Activated naive CD4-positive, alpha-beta T cell treated with anti-CD3 and anti-CD28 coated beads, Interleukin-2, amount 50 U/mL, for 24 hours (primary cell): ENCODE data around the gene SCN2B.
A peak's percentile ranks its signal among the peaks of the same experiment; 100 is the strongest.

ENCODE experiments used
- H3K27ac Mint-ChIP-seq: one replicate; pipeline ENCODE4 v1.8.0; 2021; ENCODE audit warnings: mild to moderate bottlenecking, mixed read lengths
- H3K27me3 Mint-ChIP-seq: one replicate; pipeline ENCODE4 v1.8.0; 2021; ENCODE audit warnings: mixed read lengths
- H3K36me3 Mint-ChIP-seq: one replicate; pipeline ENCODE4 v1.8.0; 2021; ENCODE audit warnings: mixed read lengths
- H3K4me1 Mint-ChIP-seq: one replicate; pipeline ENCODE4 v1.8.0; 2021; ENCODE audit warnings: mixed read lengths
- H3K4me3 Mint-ChIP-seq: one replicate; pipeline ENCODE4 v1.8.0; 2021; ENCODE audit warnings: mild to moderate bottlenecking, mixed read lengths
- H3K9me3 Mint-ChIP-seq: one replicate; pipeline ENCODE4 v1.8.0; 2021; ENCODE audit warnings: mixed read lengths

SCN2B gene

DNA sequence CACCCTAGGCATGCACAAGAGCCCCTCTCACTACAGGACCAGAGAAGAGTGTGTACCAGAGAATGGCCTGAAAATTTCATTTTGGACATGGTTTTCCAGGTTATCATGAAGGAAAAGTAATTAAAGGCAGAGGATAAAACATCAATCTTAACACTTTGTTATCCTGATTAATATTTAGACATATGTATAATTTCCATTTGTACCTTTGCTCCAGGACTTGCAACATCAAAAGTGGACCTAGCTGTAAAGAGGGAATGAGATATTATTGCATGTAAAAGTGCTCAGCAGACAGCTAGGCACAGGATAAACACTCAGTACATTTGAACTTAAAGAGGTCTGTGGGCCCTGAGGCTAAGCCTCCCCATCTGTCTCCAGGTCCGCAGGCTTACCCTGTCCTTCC, 21.8 kb downstream of the SCN2B start:
- H3K9me3 Mint-ChIP-seq = no peaks in the 10 kb centered on the region
- no peak overlapping the region for H3K4me3 Mint-ChIP-seq
- peaks cover 11% of the 10 kb centered on the region for H3K4me1 Mint-ChIP-seq
- no peak overlapping the region for H3K27ac Mint-ChIP-seq
- no peaks in the 10 kb centered on the region for H3K36me3 Mint-ChIP-seq
- H3K27me3 Mint-ChIP-seq = peaks cover 37% of the 10 kb centered on the region

- peaks cover 11% of the 10 kb centered on the region for H3K4me1 Mint-ChIP-seq
- H3K4me3 Mint-ChIP-seq = peak overlapping the region; percentile 68
- H3K27ac Mint-ChIP-seq = no peak overlapping the region
- no peaks in the 10 kb centered on the region for H3K9me3 Mint-ChIP-seq
- H3K27me3 Mint-ChIP-seq = peaks cover 37% of the 10 kb centered on the region
- no peaks in the 10 kb centered on the region for H3K36me3 Mint-ChIP-seq
Observed at GRCh38 chr11:118153976-118154375, 22.5 kb downstream of the SCN2B start.

DNA sequence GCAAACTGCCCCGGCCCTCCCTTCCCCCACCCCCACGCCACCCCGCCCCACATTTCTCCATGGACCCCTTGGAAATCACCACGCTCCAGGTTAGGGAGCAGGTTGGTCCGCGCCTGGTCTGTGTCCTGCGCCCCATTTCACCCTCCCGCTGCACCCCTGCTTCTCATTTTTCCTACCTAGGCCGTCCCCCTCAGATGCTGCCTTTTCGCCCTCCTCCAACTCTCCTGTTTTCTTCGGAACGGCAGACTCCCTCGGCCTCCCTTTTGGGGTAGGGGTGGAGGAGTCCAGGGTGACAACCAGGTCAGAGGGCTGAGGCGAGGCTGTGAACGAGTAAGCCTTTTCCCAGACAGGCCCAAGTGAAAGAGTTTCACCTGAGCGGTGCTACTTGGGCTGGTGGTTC, 22.9 kb downstream of the SCN2B start:
- peaks cover 11% of the 10 kb centered on the region for H3K4me1 Mint-ChIP-seq
- no peaks in the 10 kb centered on the region for H3K36me3 Mint-ChIP-seq
- H3K9me3 Mint-ChIP-seq = no peaks in the 10 kb centered on the region
- H3K27ac Mint-ChIP-seq = no peak overlapping the region
- peak overlapping the region; percentile 68 for H3K4me3 Mint-ChIP-seq
- peaks cover 35% of the 10 kb centered on the region for H3K27me3 Mint-ChIP-seq

GRCh38 chr11:118152552-118153471, 23.6 kb downstream of the SCN2B start, which contains the start of gene SCN4B:
Gene SCN4B, minus strand, starts transcription at chr11:118152823. Its CDS starts 150 bp downstream, at chr11:118152673.
- peak within 1 kb of the TSS; percentile 68 for H3K4me3 Mint-ChIP-seq
- no peaks in the 10 kb centered on the region for H3K9me3 Mint-ChIP-seq
- peaks cover 34% of the 10 kb centered on the region for H3K27me3 Mint-ChIP-seq
- H3K4me1 Mint-ChIP-seq = peaks cover 11% of the 10 kb centered on the region
- H3K36me3 Mint-ChIP-seq = no peaks in the 10 kb centered on the region
- no peak within 1 kb of the TSS for H3K27ac Mint-ChIP-seq

DNA sequence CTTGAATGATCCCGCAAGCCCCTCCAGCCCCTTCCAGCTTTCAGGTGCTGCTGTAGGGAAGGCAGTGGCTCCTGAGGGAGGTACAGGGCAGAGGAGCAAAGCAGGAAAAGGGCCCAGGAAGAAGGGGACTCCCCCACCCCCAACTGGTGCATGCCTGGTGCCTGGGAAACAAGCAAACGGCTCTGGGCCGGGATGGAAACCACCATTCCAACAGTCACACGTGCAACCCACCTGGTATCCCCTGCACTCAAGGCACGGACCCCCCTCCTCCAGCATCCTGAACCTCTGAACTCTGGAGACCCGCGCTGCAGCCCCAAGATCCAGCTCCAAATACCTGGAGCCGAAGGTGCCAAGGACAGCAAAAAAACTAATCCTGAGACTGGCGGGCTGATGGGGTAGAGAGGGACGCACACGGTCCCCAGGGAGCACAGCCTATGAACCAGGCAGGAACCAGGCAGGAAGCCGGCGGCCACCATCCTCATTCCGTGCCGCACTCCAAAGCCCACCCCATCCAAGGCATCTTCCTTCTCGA, 24.4 kb downstream of the SCN2B start:
- H3K27me3 Mint-ChIP-seq = peaks cover 34% of the 10 kb centered on the region
- H3K9me3 Mint-ChIP-seq = no peaks in the 10 kb centered on the region
- H3K36me3 Mint-ChIP-seq = no peaks in the 10 kb centered on the region
- H3K4me1 Mint-ChIP-seq = peaks cover 11% of the 10 kb centered on the region
- peak overlapping the region; percentile 39 for H3K4me3 Mint-ChIP-seq
- H3K27ac Mint-ChIP-seq = no peak overlapping the region

DNA sequence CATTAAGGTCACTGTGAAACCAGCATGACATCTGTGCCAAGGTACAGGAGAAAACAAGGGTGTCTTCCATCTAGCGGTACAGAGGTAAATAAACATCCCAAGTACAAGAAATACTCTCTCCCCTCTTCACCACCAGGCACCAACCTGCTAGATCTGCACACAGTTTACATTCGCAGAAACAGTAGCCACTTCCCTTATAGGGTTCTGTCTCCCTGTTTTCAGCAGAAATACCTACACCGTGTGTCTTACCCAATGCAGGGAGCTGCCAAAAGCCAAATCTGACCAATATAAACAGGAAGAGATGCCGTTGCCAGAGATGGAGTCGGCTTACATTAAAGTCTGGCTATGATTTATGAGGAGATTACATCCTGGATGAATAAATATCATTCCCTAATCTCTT, 25.0 kb downstream of the SCN2B start:
- no peaks in the 10 kb centered on the region for H3K9me3 Mint-ChIP-seq
- H3K4me1 Mint-ChIP-seq = peaks cover 7% of the 10 kb centered on the region
- H3K4me3 Mint-ChIP-seq = no peak overlapping the region
- peaks cover 30% of the 10 kb centered on the region for H3K27me3 Mint-ChIP-seq
- no peaks in the 10 kb centered on the region for H3K36me3 Mint-ChIP-seq
- H3K27ac Mint-ChIP-seq = no peak overlapping the region

DNA sequence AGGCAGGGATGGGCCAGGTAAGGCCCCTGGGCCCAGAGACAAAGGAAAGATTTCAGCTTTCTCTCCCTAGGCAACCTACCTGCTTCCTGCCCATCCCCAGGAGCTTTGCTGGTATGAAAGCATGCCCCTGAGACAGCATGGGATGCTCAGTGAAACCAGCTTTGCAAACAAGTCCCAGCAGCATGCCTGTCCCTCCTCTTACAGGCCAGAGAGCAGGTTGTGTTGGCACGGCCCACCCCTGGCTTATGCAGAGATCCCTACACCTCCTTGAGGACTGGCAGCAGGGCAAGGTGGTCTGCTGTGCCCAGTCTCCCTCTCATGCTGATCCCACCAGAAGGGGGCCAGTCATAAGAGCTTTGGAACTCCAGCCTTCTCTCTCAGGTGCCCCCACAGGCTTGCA, 26.9 kb downstream of the SCN2B start:
- Mint-ChIP-seq H3K9me3 (no peaks in the 10 kb centered on the region), H3K4me1 (peaks cover 9% of the 10 kb centered on the region), H3K27me3 (peaks cover 22% of the 10 kb centered on the region), H3K27ac (no peak overlapping the region), H3K4me3 (no peak overlapping the region), H3K36me3 (no peaks in the 10 kb centered on the region)

- peaks cover 21% of the 10 kb centered on the region for H3K27me3 Mint-ChIP-seq
- H3K27ac Mint-ChIP-seq = peak overlapping the region; percentile 41
- H3K9me3 Mint-ChIP-seq = no peaks in the 10 kb centered on the region
- no peaks in the 10 kb centered on the region for H3K36me3 Mint-ChIP-seq
- peaks cover 8% of the 10 kb centered on the region for H3K4me1 Mint-ChIP-seq
- no peak overlapping the region for H3K4me3 Mint-ChIP-seq
Observed at GRCh38 chr11:118148856-118149255, 27.6 kb downstream of the SCN2B start.

- no peak overlapping the region for H3K27ac Mint-ChIP-seq
- H3K36me3 Mint-ChIP-seq = no peaks in the 10 kb centered on the region
- peaks cover 20% of the 10 kb centered on the region for H3K27me3 Mint-ChIP-seq
- H3K4me3 Mint-ChIP-seq = no peak overlapping the region
- peaks cover 4% of the 10 kb centered on the region for H3K4me1 Mint-ChIP-seq
- H3K9me3 Mint-ChIP-seq = no peaks in the 10 kb centered on the region
Observed at GRCh38 chr11:118148240-118148639, 28.2 kb downstream of the SCN2B start.

DNA sequence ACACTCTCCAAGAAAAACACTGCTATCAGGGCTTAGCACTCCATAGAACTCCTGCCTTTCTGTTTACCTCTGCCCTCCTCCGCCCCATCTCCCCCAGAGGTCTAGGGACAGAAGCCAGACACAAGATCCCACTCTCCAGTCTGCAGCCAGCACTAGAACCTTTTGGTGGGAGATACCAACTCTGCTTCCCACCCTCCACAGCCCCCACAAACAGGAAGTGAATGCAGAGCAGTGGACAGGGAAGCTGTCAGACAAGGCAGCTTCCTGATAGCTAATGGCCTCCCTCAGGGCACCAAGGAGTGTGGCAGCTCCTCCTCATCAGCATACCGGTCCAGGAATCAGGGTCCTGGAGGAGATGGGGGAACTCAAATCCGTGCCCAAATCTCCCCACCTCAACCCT, 28.9 kb downstream of the SCN2B start:
- Mint-ChIP-seq H3K4me1 (peaks cover 4% of the 10 kb centered on the region), H3K9me3 (no peaks in the 10 kb centered on the region), H3K4me3 (no peak overlapping the region), H3K27ac (peak overlapping the region; percentile 26), H3K36me3 (no peaks in the 10 kb centered on the region), H3K27me3 (peaks cover 25% of the 10 kb centered on the region)

DNA sequence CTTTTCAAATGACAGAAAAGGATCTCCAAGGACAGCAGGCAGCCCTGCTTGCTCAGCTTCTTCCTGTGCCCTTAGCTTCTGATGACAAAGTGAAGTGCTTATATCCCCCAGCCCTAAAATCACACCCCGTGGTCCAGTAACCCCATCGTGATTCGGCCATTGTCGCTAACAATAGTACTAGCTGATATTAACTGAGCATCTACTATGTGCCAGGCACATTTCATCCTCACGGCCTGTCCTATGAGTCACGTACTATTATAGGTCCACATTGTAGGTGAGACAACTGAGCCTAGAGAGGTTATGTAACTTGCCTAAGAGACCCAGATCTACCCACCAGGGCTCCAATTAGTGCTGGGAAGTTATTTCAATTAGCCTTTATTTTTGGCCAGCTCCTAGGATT, 29.9 kb downstream of the SCN2B start:
- Mint-ChIP-seq H3K9me3 (no peaks in the 10 kb centered on the region), H3K36me3 (no peaks in the 10 kb centered on the region), H3K4me1 (peaks cover 4% of the 10 kb centered on the region), H3K27me3 (peaks cover 34% of the 10 kb centered on the region), H3K4me3 (peak overlapping the region; percentile 84), H3K27ac (no peak overlapping the region)

DNA sequence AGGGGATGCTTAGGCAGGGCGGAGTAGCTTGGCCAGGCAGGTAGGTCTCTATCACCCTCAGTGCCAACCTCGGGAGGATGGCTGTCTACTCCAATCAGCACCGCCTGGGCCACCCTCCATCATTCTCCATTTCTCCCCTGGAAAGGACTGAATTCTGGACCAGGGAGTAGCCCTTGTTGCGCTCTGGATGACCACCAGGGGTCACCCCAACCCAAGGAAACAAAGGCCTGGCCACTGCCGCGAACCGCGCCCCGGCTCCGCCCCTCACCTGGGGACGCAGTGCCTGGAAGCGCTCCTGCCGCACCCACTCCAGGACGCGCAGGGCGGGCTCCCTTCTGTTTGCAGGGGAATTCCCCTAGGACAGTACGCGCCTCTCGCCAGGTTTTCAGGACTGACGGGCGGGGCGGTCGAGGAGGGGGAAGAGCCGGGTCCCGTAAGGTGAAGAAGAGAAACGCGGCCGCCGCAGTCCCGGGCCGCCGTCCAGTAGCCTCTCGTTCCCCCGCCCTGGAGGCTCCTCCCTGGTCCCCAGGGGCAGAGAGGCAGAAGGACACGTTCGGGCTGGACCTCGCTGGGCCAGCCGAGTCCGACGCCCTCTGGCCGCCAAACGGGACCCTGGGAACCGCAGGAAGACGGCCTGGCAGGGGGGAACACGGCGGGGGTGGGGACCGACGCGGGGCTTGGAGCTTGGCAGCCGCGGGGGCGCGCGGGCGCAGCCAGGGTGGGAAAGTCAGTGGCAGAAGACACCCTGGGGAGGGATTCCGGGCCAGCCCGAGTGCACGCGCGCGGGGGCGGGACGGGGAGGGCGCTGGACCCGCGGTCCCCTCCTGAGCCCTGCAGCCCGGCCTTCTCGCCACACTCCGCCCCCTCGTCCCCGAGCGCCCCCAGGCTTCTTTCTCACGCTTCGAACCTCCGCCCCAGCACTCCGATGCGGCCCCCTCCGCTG, 30.9 kb downstream of the SCN2B start:
- peaks cover 4% of the 10 kb centered on the region for H3K4me1 Mint-ChIP-seq
- no peaks in the 10 kb centered on the region for H3K36me3 Mint-ChIP-seq
- H3K9me3 Mint-ChIP-seq = no peaks in the 10 kb centered on the region
- H3K27ac Mint-ChIP-seq = no peak overlapping the region
- H3K27me3 Mint-ChIP-seq = peaks cover 33% of the 10 kb centered on the region
- peak overlapping the region; percentile 84 for H3K4me3 Mint-ChIP-seq

DNA sequence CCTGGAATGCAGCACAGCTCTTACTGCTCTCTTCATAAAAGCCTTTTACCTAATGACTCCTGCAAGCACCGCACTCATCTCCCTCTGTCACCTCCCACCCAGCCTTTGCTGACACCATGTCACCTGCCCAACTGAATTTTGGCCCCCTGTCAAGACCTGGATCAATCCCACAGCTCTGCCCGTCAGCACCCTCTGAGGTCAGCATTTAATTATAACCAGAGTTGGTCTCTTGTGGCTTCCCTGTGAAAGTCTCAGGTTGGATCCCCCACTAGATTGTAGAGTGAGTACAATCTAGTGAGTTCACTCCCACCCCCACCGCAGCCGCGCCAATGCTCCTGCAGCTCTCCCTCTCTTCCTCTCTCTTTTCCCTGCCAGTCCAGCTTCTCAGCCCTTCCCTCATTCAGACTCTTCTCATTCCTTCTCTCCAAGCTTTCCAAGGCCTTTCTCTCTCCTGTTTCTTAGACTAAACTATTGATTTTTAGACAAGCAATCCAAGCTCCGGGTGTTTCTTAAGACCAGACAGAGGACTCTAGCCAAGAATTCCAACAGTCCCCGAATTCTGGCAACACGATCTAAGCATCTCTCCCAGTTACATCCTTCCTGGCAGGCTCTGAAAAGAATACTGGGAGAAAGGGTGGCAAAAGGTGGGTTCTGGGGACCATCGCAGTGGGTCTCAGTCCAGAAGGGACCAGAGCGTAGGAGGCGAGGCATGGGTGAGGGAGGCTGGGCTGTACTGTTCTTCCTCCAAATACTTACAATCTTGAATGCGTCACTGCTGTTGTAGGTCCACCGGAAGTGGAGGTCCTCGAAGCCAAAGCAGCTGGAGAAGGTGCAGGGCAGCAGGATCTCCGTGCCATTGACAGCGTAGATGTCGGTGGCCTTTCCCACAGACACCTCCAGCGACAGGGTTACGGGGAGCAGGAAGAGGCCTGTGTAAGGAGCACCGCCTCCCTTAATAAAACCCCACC, 31.9 kb downstream of the SCN2B start:
- H3K36me3 Mint-ChIP-seq = no peaks in the 10 kb centered on the region
- no peak overlapping the region for H3K27ac Mint-ChIP-seq
- H3K9me3 Mint-ChIP-seq = no peaks in the 10 kb centered on the region
- H3K27me3 Mint-ChIP-seq = peaks cover 34% of the 10 kb centered on the region
- H3K4me1 Mint-ChIP-seq = peaks cover 4% of the 10 kb centered on the region
- no peak overlapping the region for H3K4me3 Mint-ChIP-seq

- Mint-ChIP-seq H3K4me3 (no peak overlapping the region), H3K27me3 (peaks cover 34% of the 10 kb centered on the region), H3K9me3 (no peaks in the 10 kb centered on the region), H3K4me1 (peaks cover 4% of the 10 kb centered on the region), H3K36me3 (no peaks in the 10 kb centered on the region), H3K27ac (no peak overlapping the region)
Observed at GRCh38 chr11:118143661-118144185, 32.7 kb downstream of the SCN2B start.
